K562 (cell line): ENCODE data around the gene ALKBH3. TPM values are rescaled to one million over a fixed set of nuclear protein-coding genes. Genes with fewer than 3 reads are reported as not detected.

ENCODE experiments used
- ATAC-seq: fragments of 200-7000 bp; cut with Tn5 transposase; 3 replicates; pipeline ENCODE4 v1.9.1; 2020; ENCODE audit warnings: moderate library complexity
- Bru-seq: library from RNA; stranded (reverse); fragments of 400-500 nt; gene quantifications from one replicate; lab custom pipeline; 2021; lab: Mats Ljungman, UMichigan
- BruChase-seq, 2 experiments: library from RNA; stranded (reverse); fragments of 400-500 nt; gene quantifications; one replicate each; lab custom pipeline; 2021; lab: Mats Ljungman, UMichigan
- BruUV-seq: library from RNA; stranded (reverse); fragments of 400-500 nt; replicated peaks from 2 replicates; lab custom pipeline; 2021; lab: Mats Ljungman, UMichigan
- CTCF ChIA-PET: fragments of 300-600 bp; formaldehyde crosslinking; extraction: SDS; loops from one replicate; lab custom pipeline; 2021; ENCODE audit warnings: low intra/inter-chr PET ratio; lab: Yijun Ruan, JAX
- POLR2A ChIA-PET: fragments of 300-600, 350-650 bp; sonication (Branson Sonifier 250); formaldehyde crosslinking; extraction: SDS; loops from one replicate; lab custom pipeline; 2021; ENCODE audit warnings: antibody characterized with exemption, inconsistent platforms; lab: Yijun Ruan, JAX
- DNase-seq, 4 experiments: peaks; one replicate each; pipeline versions ENCODE4 v3.0.0 to v3.0.0-alpha.2; 2011 to 2018; ENCODE audit warnings: low spot score in 3 of 4, mixed read lengths in 3 of 4; ENCODE audit errors: extremely low read depth in 1 of 4
- FAIRE-seq: peaks from 2 replicates; lab custom pipeline; 2011; peaks lifted over from hg19 to GRCh38; lab: Jason Lieb, UNC
- H2AFZ ChIP-seq: 2 replicates; pipeline ENCODE4 v1.6.0; 2011; ENCODE audit warnings: low read depth, low read length, control low read depth, inconsistent platforms
- H3K27ac ChIP-seq: fragments of 200-600 bp; 3 replicates; pipeline ENCODE4 v1.8.0; 2011; ENCODE audit warnings: low read depth, mild to moderate bottlenecking, control low read depth, inconsistent platforms, low read length, moderate library complexity, mixed read lengths; ENCODE audit errors: extremely low read depth
- H3K27me3 ChIP-seq, 2 experiments: fragments of 300-600 bp in 1 of 2; 2 replicates in 1 of 2; 3 replicates in 1 of 2; pipeline versions ENCODE4 v1.6.0 to v1.8.0; 2011; ENCODE audit warnings: inconsistent platforms in 2 of 2, low read length in 2 of 2, mild to moderate bottlenecking in 1 of 2, mixed read lengths in 1 of 2, moderate library complexity in 1 of 2; ENCODE audit not compliant: control insufficient read depth in 2 of 2, insufficient read depth in 2 of 2
- H3K36me3 ChIP-seq: fragments of 300-600 bp; 3 replicates; pipeline ENCODE4 v1.8.0; 2011; ENCODE audit warnings: mild to moderate bottlenecking, low read length, inconsistent platforms; ENCODE audit not compliant: control insufficient read depth, insufficient read depth
- H3K4me1 ChIP-seq, 2 experiments: fragments of 200-600 bp in 1 of 2; replicated peaks in 1 of 2; 2 replicates in 1 of 2; 3 replicates in 1 of 2; pipeline versions ENCODE4 v1.5.1 to v1.8.0; 2011; ENCODE audit warnings: inconsistent platforms in 2 of 2, low read length in 2 of 2, mild to moderate bottlenecking in 1 of 2, mixed read lengths in 1 of 2, moderate library complexity in 1 of 2; ENCODE audit not compliant: control insufficient read depth in 2 of 2, insufficient read depth in 2 of 2
- H3K4me2 ChIP-seq: 2 replicates; pipeline ENCODE4 v1.6.1; 2011; ENCODE audit warnings: low read length, control low read depth, inconsistent platforms, mixed read lengths; ENCODE audit not compliant: insufficient read depth
- H3K4me3 ChIP-seq: fragments of 200-600 bp; sonication (generic), shearing (Covaris generic); 2 replicates; pipeline ENCODE4 v1.5.1; 2016; ENCODE audit warnings: control low read depth, inconsistent platforms
- H3K79me2 ChIP-seq: fragments of 200-600 bp; 3 replicates; pipeline ENCODE4 v1.8.0; 2011; ENCODE audit warnings: low read length, inconsistent platforms; ENCODE audit not compliant: control insufficient read depth, insufficient read depth
- H3K9ac ChIP-seq, 2 experiments: 2 replicates each; pipeline versions ENCODE4 v1.6.0 to v1.6.1; 2011; ENCODE audit warnings: low read depth in 2 of 2, low read length in 2 of 2, control low read depth in 1 of 2, inconsistent platforms in 1 of 2, mild to moderate bottlenecking in 1 of 2, mixed read lengths in 1 of 2; ENCODE audit not compliant: insufficient read depth in 1 of 2
- H3K9me1 ChIP-seq: one replicate; pipeline ENCODE4 v1.6.0; 2011; ENCODE audit warnings: inconsistent platforms, mild to moderate bottlenecking, low read length, moderate library complexity; ENCODE audit not compliant: control insufficient read depth, insufficient read depth
- H3K9me3 ChIP-seq: replicated peaks from 2 replicates; pipeline ENCODE4 v1.5.1; 2011; ENCODE audit warnings: low read depth, low read length, inconsistent platforms; ENCODE audit not compliant: control insufficient read depth, insufficient read depth
- H4K20me1 ChIP-seq: replicated peaks from 2 replicates; pipeline ENCODE4 v1.6.1; 2011; ENCODE audit warnings: low read length, inconsistent platforms, mixed read lengths; ENCODE audit not compliant: control insufficient read depth, insufficient read depth
- ASH1L ChIP-seq: fragments of 450-650 bp; IDR thresholded peaks from 2 replicates; pipeline ENCODE4 v1.6.1; 2018; ENCODE audit warnings: borderline replicate concordance, mild to moderate bottlenecking, low read depth; ENCODE audit not compliant: partially characterized antibody
- ATF4 ChIP-seq: fragments of 450-650 bp; formaldehyde crosslinking; IDR thresholded peaks from 2 replicates; pipeline ENCODE4 v1.4.0; 2022; ENCODE audit warnings: mild to moderate bottlenecking, moderate library complexity
- E2F3 ChIP-seq: fragments of 250-450 bp; sonication (Bioruptor Pico); IDR thresholded peaks from 2 replicates; pipeline ENCODE4 v1.4.0; 2020; ENCODE audit warnings: mild to moderate bottlenecking
- KHSRP ChIP-seq: fragments of 450-650 bp; IDR thresholded peaks from 2 replicates; pipeline ENCODE4 v1.6.1; 2017
- NCOA4 ChIP-seq: fragments of 450-650 bp; IDR thresholded peaks from 2 replicates; pipeline ENCODE4 v1.6.1; 2018; ENCODE audit warnings: mild to moderate bottlenecking; ENCODE audit not compliant: partially characterized antibody
- SETDB1 ChIP-seq: IDR thresholded peaks from one replicate; pipeline ENCODE4 v1.6.1; 2012; ENCODE audit warnings: low read length, control low read depth, inconsistent platforms
- ZBTB34 ChIP-seq: fragments of 250-450 bp; sonication (Bioruptor Pico); IDR thresholded peaks from 2 replicates; pipeline ENCODE4 v1.8.0; 2021; ENCODE audit warnings: mild to moderate bottlenecking, moderate library complexity
- ZNF217 ChIP-seq: sonication (generic); formaldehyde crosslinking; IDR thresholded peaks from 2 replicates; pipeline ENCODE4 v1.8.0; 2022; ENCODE audit warnings: mild to moderate bottlenecking, missing genetic modification reagents
- ZNF695 ChIP-seq: fragments of 450-650 bp; formaldehyde crosslinking; IDR thresholded peaks from 2 replicates; pipeline ENCODE4 v1.4.0; 2020; ENCODE audit warnings: mild to moderate bottlenecking, moderate library complexity
- WGBS: fragments of 100-300 bp; shearing (Covaris generic); methylation state at CpG from one replicate; pipeline ENCODE4 v1.1.6; 2016; ENCODE audit warnings: low coverage, mixed read lengths; ENCODE audit not compliant: insufficient coverage; ENCODE audit errors: missing lambda C conversion rate; 5-methylcytosine and 5-hydroxymethylcytosine counted together
- in situ Hi-C: fragments of 300-500 bp; cut with MboI; formaldehyde crosslinking; loops from 4 replicates; pipeline ENCODE4 v1.15.0; 2018; ENCODE audit warnings: inconsistent platforms, mixed read lengths
- intact Hi-C: fragments of 100-400 bp; cut with micrococcal nuclease; formaldehyde crosslinking; loops from 2 replicates; pipeline ENCODE4 v1.14.2; 2022
- long read RNA-seq, 3 experiments: library from polyadenylated mRNA in 2 of 3; library from RNA in 1 of 3; unstranded in 2 of 3; stranded (forward) in 1 of 3; transcript quantifications; one replicate each; pipeline ENCODE4 v2.0.0, GENCODE V29; 2019 to 2022
- polyA minus RNA-seq, 3 experiments: library from RNA; depleted of rRNA, polyadenylated mRNA; stranded (reverse); fragments of >200 nt; gene quantifications; 2 replicates each; pipeline ENCODE4 v1.2.3, GENCODE V29; 2011
- polyA plus RNA-seq, 8 experiments: library from polyadenylated mRNA; depleted of rRNA in 4 of 8; stranded (reverse) in 5 of 8; unstranded in 3 of 8; fragments of >200 nt; fragmentation: Nextera tagmentation in 2 of 8; fragmentation: Illumina TruSeq in 1 of 8; extraction: Ambion mirVana in 2 of 8; extraction: Trizol in 1 of 8; gene quantifications; 2 replicates each; pipeline versions ENCODE4 v1.2.1 to v1.2.3, GENCODE V29; 2011 to 2014; ENCODE audit warnings: inconsistent platforms in 1 of 8, missing spikeins in 1 of 8
- total RNA-seq, 7 experiments: library from RNA; depleted of rRNA in 6 of 7; stranded (reverse); fragments of >200 nt in 6 of 7; fragmentation: Illumina TruSeq in 2 of 7; extraction: Trizol in 2 of 7; gene quantifications; 2 replicates each; pipeline versions ENCODE4 v1.2.1 to v1.2.3, GENCODE V29; 2011 to 2021; ENCODE audit warnings: low replicate concordance in 1 of 7
- TF ChIP-seq, protein P1 (sequence below): sonication (generic); formaldehyde crosslinking; IDR thresholded peaks from 2 replicates; pipeline ENCODE4 v1.8.0; 2022; ENCODE audit warnings: missing genetic modification reagents, mild to moderate bottlenecking, borderline replicate concordance

The ALKBH3 gene
- 12.6 and 15.8 TPM in 2 replicates for total RNA-seq (2011; cell fraction: chromatin; rRNA removed; ENCODE audit: low replicate concordance)
- total RNA-seq (2011; cell fraction: nucleolus; rRNA removed), result 8.7 and 11.2 TPM in 2 replicates
- total RNA-seq (2011; cell fraction: nucleoplasm; rRNA removed), result 8.6 and 8.9 TPM in 2 replicates
- total RNA-seq (2014; rRNA removed), result 37.6 and 38.6 TPM in 2 replicates
- 42.5 TPM in 2 replicates for total RNA-seq (2014; rRNA removed; fragmentation: Illumina TruSeq; extraction: Trizol)
- total RNA-seq (2015; rRNA removed; fragmentation: Illumina TruSeq; extraction: Trizol), result 42.2 and 42.9 TPM in 2 replicates
- total RNA-seq (2021), result 33.1 and 37.9 TPM in 2 replicates
- polyA plus RNA-seq (2011; rRNA removed), result 25.5 and 30.0 TPM in 2 replicates
- 14.3 and 22.8 TPM in 2 replicates for polyA plus RNA-seq (2011; cell fraction: cytosol; rRNA removed)
- 11.1 and 16.7 TPM in 2 replicates for polyA plus RNA-seq (2011; cell fraction: nucleus; rRNA removed)
- 25.6 and 42.0 TPM in 2 replicates for polyA plus RNA-seq (2012)
- 45.1 and 49.9 TPM in 2 replicates for polyA plus RNA-seq (2014; fragmentation: Illumina TruSeq; extraction: Trizol)
- polyA plus RNA-seq (2014; fragmentation: Nextera tagmentation; extraction: Ambion mirVana), result 10 to 100 TPM; 16.0 to 25.0 TPM
- polyA plus RNA-seq (2014; rRNA removed), result 24.3 and 36.5 TPM in 2 replicates
- 33.5 and 52.5 TPM in 2 replicates for polyA minus RNA-seq (2011; rRNA and poly(A)+ RNA removed)
- 6.2 and 9.3 TPM in 2 replicates for polyA minus RNA-seq (2011; cell fraction: cytosol; rRNA and poly(A)+ RNA removed)
- 10.9 and 16.0 TPM in 2 replicates for polyA minus RNA-seq (2011; cell fraction: nucleus; rRNA and poly(A)+ RNA removed)
- Bru-seq, nascent RNA, result percentile 64 among the genes with signal in this experiment
- BruChase-seq, experiment 1, labeled RNA remaining after a 2-hour chase, result percentile 72 among the genes with signal in this experiment
- BruChase-seq, experiment 2, labeled RNA remaining after a 6-hour chase, result percentile 69 among the genes with signal in this experiment
- long read RNA-seq, experiment 1, transcript ALKBH3-201 (10 exons, 1,474 nt), result major isoform, 27 of 47 reads
- long read RNA-seq, experiment 1, partial matches to known transcripts, result 5 of 47 reads
- long read RNA-seq, experiment 1, other reads (novel, unspliced or antisense), result 15 of 47 reads
- long read RNA-seq, experiment 2, transcript ALKBH3-201 (10 exons, 1,474 nt), result major isoform, 22 of 39 reads
- long read RNA-seq, experiment 2, partial matches to known transcripts, result 1 of 39 reads
- long read RNA-seq, experiment 2, other reads (novel, unspliced or antisense), result 15 of 39 reads
- long read RNA-seq, experiment 3, transcript ALKBH3-201 (10 exons, 1,474 nt), result major isoform, 20 of 32 reads
- long read RNA-seq, experiment 3, partial matches to known transcripts, result 3 of 32 reads
- long read RNA-seq, experiment 3, other reads (novel, unspliced or antisense), result 9 of 32 reads

DNA sequence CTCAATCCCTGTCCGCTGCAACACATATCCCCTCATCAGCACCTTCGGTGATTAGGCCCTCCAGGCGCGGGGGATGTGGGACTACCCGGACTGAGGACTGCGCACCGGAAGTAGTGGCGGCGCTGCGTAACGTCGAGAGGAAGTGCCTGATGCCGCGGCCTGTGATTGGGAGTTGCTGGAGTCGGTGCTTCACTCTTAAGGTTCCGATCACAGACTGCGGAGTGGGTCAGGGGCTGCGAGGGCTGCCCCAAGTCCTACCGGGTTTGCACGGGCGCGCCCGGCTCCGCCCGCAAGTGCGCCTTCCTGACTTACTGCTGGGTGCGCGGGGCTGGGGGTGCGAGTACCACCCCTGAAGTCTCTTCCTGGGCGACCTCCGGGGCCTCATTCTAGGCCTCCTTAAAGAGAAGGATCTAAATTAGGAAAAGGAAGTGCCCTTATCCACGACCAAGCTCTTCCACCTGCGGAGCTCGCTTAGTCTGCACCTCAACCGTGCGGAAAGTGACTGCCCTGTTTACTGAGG is at the start of gene ALKBH3:
TSS of gene ALKBH3 (plus strand) at position 192 of the 520 bp plus-strand sequence. CDS start 1,822 bp downstream, outside the sequence.
- ChIA-PET POLR2A (interaction anchor here (0.7 kb wide), 1 partner anchor 8 kb away, joined by 3 read pairs; no protein-coding TSS in a partner anchor), CTCF (no interaction called here)
- H3K9me1 ChIP-seq, result no peaks in the 10 kb centered on the region
- peak within 1 kb of the TSS; percentile 90 for H2AFZ ChIP-seq
- H3K4me1 ChIP-seq, result peaks cover 0 to 6% of the 10 kb centered on the region in 2 experiments; a peak in 4 of 5 replicates
- no peaks in the 10 kb centered on the region for H3K27me3 ChIP-seq
- intact Hi-C loops, result no loop called here
- no TSS peak for BruUV-seq
- H3K4me2 ChIP-seq, result peak within 1 kb of the TSS; percentile 86
- peak; percentile 79 to 91 (median 82) for DNase-seq
- H3K36me3 ChIP-seq, result peaks cover 13% of the 10 kb centered on the region; the same call in 1 of the 3 replicates
- in situ Hi-C loops, result no loop called here
- FAIRE-seq, result peak; percentile 74
- peak; percentile 100 for ATAC-seq
- peak within 1 kb of the TSS; percentile 86 for H3K4me3 ChIP-seq
- 3% methylated on average over 36 of the region's 36 CpGs for WGBS
- H4K20me1 ChIP-seq, result no peaks in the 10 kb centered on the region
- H3K27ac ChIP-seq, result peak within 1 kb of the TSS; percentile 69; the same call in 2 of the 3 replicates
- peaks cover 3% of the 10 kb centered on the region for H3K9me3 ChIP-seq
- peak within 1 kb of the TSS; percentile 67 to 81 for H3K9ac ChIP-seq
- H3K79me2 ChIP-seq, result peaks cover 9% of the 10 kb centered on the region
- no peak for TF ChIP-seq ZBTB34 (CRISPR knock-in tag)
- no peak for TF ChIP-seq ASH1L
- TF ChIP-seq E2F3 (CRISPR knock-in tag), result no peak
- no peak for TF ChIP-seq NCOA4
- TF ChIP-seq SETDB1, result no peak
- no peak for TF ChIP-seq ATF4 (CRISPR knock-in tag)
- no peak for TF ChIP-seq ZNF217 (CRISPR knock-in tag)
- TF ChIP-seq ZNF695, result no peak
- TF ChIP-seq, protein P1, sequence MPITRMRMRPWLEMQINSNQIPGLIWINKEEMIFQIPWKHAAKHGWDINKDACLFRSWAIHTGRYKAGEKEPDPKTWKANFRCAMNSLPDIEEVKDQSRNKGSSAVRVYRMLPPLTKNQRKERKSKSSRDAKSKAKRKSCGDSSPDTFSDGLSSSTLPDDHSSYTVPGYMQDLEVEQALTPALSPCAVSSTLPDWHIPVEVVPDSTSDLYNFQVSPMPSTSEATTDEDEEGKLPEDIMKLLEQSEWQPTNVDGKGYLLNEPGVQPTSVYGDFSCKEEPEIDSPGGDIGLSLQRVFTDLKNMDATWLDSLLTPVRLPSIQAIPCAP, result no peak
- TF ChIP-seq KHSRP, result no peak
